Neuronal stem cell (in vitro differentiated cells): ENCODE data around the gene DCAF8L2.

Experiments
- DNase-seq: peaks from one replicate; pipeline ENCODE4 v3.0.0-alpha.2; 2013; ENCODE audit warnings: low spot score
- H2AFZ ChIP-seq: one replicate; pipeline ENCODE4 v1.6.1; 2013; ENCODE audit warnings: mild to moderate bottlenecking, low read length, inconsistent platforms
- H2AK5ac ChIP-seq: 2 replicates; pipeline ENCODE4 v1.6.1; 2013; ENCODE audit warnings: low read depth, mild to moderate bottlenecking, inconsistent platforms, low read length, moderate library complexity, mixed read lengths
- H2BK120ac ChIP-seq: 2 replicates; pipeline ENCODE4 v1.6.1; 2013; ENCODE audit warnings: low read depth, mild to moderate bottlenecking, inconsistent platforms, low read length, moderate library complexity, mixed read lengths
- H2BK12ac ChIP-seq: one replicate; pipeline ENCODE4 v1.6.1; 2013; ENCODE audit warnings: low read length, inconsistent platforms
- H2BK15ac ChIP-seq: 2 replicates; pipeline ENCODE4 v1.6.1; 2013; ENCODE audit warnings: mild to moderate bottlenecking, low read length, inconsistent platforms, mixed read lengths
- H2BK5ac ChIP-seq: one replicate; pipeline ENCODE4 v1.6.1; 2013; ENCODE audit warnings: inconsistent platforms, mild to moderate bottlenecking, low read length, moderate library complexity
- H3K14ac ChIP-seq: one replicate; pipeline ENCODE4 v1.6.1; 2013; ENCODE audit warnings: low read length, inconsistent platforms
- H3K18ac ChIP-seq: 2 replicates; pipeline ENCODE4 v1.6.1; 2013; ENCODE audit warnings: low read length, inconsistent platforms
- H3K23ac ChIP-seq: 2 replicates; pipeline ENCODE4 v1.6.1; 2013; ENCODE audit warnings: low read depth, mild to moderate bottlenecking, mixed read lengths, low read length, inconsistent platforms; ENCODE audit not compliant: poor library complexity
- H3K27ac ChIP-seq: replicated peaks from 3 replicates; pipeline ENCODE4 v1.5.1; 2013; ENCODE audit warnings: low read length, inconsistent platforms
- H3K27me3 ChIP-seq, 3 experiments: 2 replicates each; pipeline ENCODE4 v1.6.1; 2013; ENCODE audit warnings: low read length in 3 of 3, mild to moderate bottlenecking in 2 of 3, inconsistent platforms in 1 of 3, low read depth in 1 of 3, mixed read lengths in 1 of 3, moderate library complexity in 1 of 3; ENCODE audit not compliant: control insufficient read depth in 3 of 3, insufficient read depth in 3 of 3
- H3K36me3 ChIP-seq, 2 donors: replicated peaks in 1 of 2; 2 replicates each; pipeline ENCODE4 v1.6.1; 2013; ENCODE audit warnings: low read length in 2 of 2; ENCODE audit not compliant: control insufficient read depth in 2 of 2, insufficient read depth in 2 of 2
- H3K4ac ChIP-seq: 2 replicates; pipeline ENCODE4 v1.6.1; 2013; ENCODE audit warnings: inconsistent platforms, mild to moderate bottlenecking, low read length, moderate library complexity
- H3K4me1 ChIP-seq, 2 donors: 1 replicate in 1 of 2; 2 replicates in 1 of 2; pipeline ENCODE4 v1.6.1; 2013; ENCODE audit warnings: low read length in 2 of 2, low read depth in 1 of 2; ENCODE audit not compliant: control insufficient read depth in 2 of 2, insufficient read depth in 1 of 2
- H3K4me2 ChIP-seq: one replicate; pipeline ENCODE4 v1.6.1; 2013; ENCODE audit warnings: mild to moderate bottlenecking, low read length, inconsistent platforms; ENCODE audit not compliant: insufficient read depth, poor library complexity, severe bottlenecking
- H3K4me3 ChIP-seq, 2 donors: 2 replicates each; pipeline ENCODE4 v1.5.1; 2013; ENCODE audit warnings: low read length in 2 of 2, mild to moderate bottlenecking in 2 of 2, inconsistent platforms in 1 of 2, moderate library complexity in 1 of 2
- H3K79me1 ChIP-seq: one replicate; pipeline ENCODE4 v1.6.1; 2013; ENCODE audit warnings: low read depth, mild to moderate bottlenecking, inconsistent platforms, low read length, moderate library complexity
- H3K9ac ChIP-seq: one replicate; pipeline ENCODE4 v1.6.1; 2013; ENCODE audit warnings: mild to moderate bottlenecking, low read depth, low read length, inconsistent platforms; ENCODE audit not compliant: poor library complexity
- H3K9me3 ChIP-seq, 2 donors: replicated peaks in 1 of 2; 2 replicates each; pipeline versions ENCODE3 to v1.6.1; 2013; ENCODE audit warnings: low read length in 2 of 2, mild to moderate bottlenecking in 2 of 2, inconsistent platforms in 1 of 2, low read depth in 1 of 2, mixed read lengths in 1 of 2, moderate library complexity in 1 of 2; ENCODE audit not compliant: control insufficient read depth in 2 of 2, insufficient read depth in 1 of 2
- H4K8ac ChIP-seq: one replicate; pipeline ENCODE4 v1.6.1; 2013; ENCODE audit warnings: low read depth, mild to moderate bottlenecking, inconsistent platforms, low read length, moderate library complexity
- H4K91ac ChIP-seq: one replicate; pipeline ENCODE4 v1.6.1; 2013; ENCODE audit warnings: low read length, low read depth, mild to moderate bottlenecking, inconsistent platforms; ENCODE audit not compliant: poor library complexity
- WGBS, 2 donors: extraction: QIAGEN DNeasy Blood & Tissue Kit; methylation state at CpG; one replicate each; pipeline ENCODE4 v1.1.7; 2013; ENCODE audit warnings: missing lambda C conversion rate in 2 of 2, mixed read lengths in 1 of 2; ENCODE audit not compliant: insufficient read length in 2 of 2, insufficient replicate concordance in 1 of 2; ENCODE audit errors: extremely low coverage in 2 of 2; 5-methylcytosine and 5-hydroxymethylcytosine counted together

Gene DCAF8L2

GRCh38 chrX:27656581-27656980 lies 66.4 kb downstream of the DCAF8L2 start:
- no peak overlapping the region for H3K4ac ChIP-seq
- H3K18ac ChIP-seq, result no peak overlapping the region
- no peak overlapping the region for H2AFZ ChIP-seq
- H2BK12ac ChIP-seq, result no peak overlapping the region
- no peak overlapping the region for H3K4me3 ChIP-seq
- no peaks in the 10 kb centered on the region for H3K27me3 ChIP-seq
- H3K23ac ChIP-seq, result no peak overlapping the region
- DNase-seq, result no peak
- no peaks in the 10 kb centered on the region for H3K4me1 ChIP-seq
- H4K8ac ChIP-seq, result no peak overlapping the region
- H2BK5ac ChIP-seq, result no peak overlapping the region
- H4K91ac ChIP-seq, result no peak overlapping the region
- no peaks in the 10 kb centered on the region for H3K36me3 ChIP-seq
- no peak overlapping the region for H3K9ac ChIP-seq
- H3K79me1 ChIP-seq, result no peaks in the 10 kb centered on the region
- no CpG with 5 or more reads among the region's 1 CpG for WGBS, 2 donors
- no peak overlapping the region for H3K27ac ChIP-seq
- no peak overlapping the region for H2BK120ac ChIP-seq
- H3K14ac ChIP-seq, result no peak overlapping the region
- no peak overlapping the region for H2BK15ac ChIP-seq
- H3K4me2 ChIP-seq, result no peak overlapping the region
- no peak overlapping the region for H2AK5ac ChIP-seq
- H3K9me3 ChIP-seq, result no peaks in the 10 kb centered on the region

- Histone ChIP-seq H3K36me3 (no peaks in the 10 kb centered on the region), H2BK5ac (no peak overlapping the region), H2AFZ (no peak overlapping the region), H3K4me1 (no peaks in the 10 kb centered on the region), H3K23ac (no peak overlapping the region), H2BK120ac (no peak overlapping the region), H3K4me3 (no peak overlapping the region), H3K9ac (no peak overlapping the region), H4K8ac (no peak overlapping the region), H2AK5ac (no peak overlapping the region), H3K79me1 (no peaks in the 10 kb centered on the region), H3K9me3 (no peaks in the 10 kb centered on the region), H3K27me3 (no peaks in the 10 kb centered on the region), H2BK15ac (no peak overlapping the region), H3K27ac (no peak overlapping the region), H2BK12ac (no peak overlapping the region), H3K4ac (no peak overlapping the region), H4K91ac (no peak overlapping the region), H3K4me2 (no peak overlapping the region), H3K14ac (no peak overlapping the region), H3K18ac (no peak overlapping the region)
- no peak for DNase-seq
These were observed 70.7 kb downstream of the DCAF8L2 start for GRCh38 chrX:27660878-27661277.

GRCh38 chrX:27671234-27671633 lies 81.1 kb downstream of the DCAF8L2 start:
- H3K4me1 ChIP-seq, result no peaks in the 10 kb centered on the region
- no peaks in the 10 kb centered on the region for H3K27me3 ChIP-seq
- H3K4me3 ChIP-seq, result no peak overlapping the region
- no peak overlapping the region for H3K4me2 ChIP-seq
- H4K91ac ChIP-seq, result no peak overlapping the region
- H3K36me3 ChIP-seq, result no peaks in the 10 kb centered on the region
- H2AK5ac ChIP-seq, result no peak overlapping the region
- no CpG with 5 or more reads among the region's 2 CpGs for WGBS, 2 donors
- no peak overlapping the region for H2BK12ac ChIP-seq
- H2BK120ac ChIP-seq, result no peak overlapping the region
- no peak overlapping the region for H2AFZ ChIP-seq
- no peak overlapping the region for H3K14ac ChIP-seq
- H4K8ac ChIP-seq, result no peak overlapping the region
- H3K9ac ChIP-seq, result no peak overlapping the region
- H2BK5ac ChIP-seq, result no peak overlapping the region
- no peak overlapping the region for H2BK15ac ChIP-seq
- H3K4ac ChIP-seq, result no peak overlapping the region
- no peaks in the 10 kb centered on the region for H3K79me1 ChIP-seq
- no peak overlapping the region for H3K23ac ChIP-seq
- no peak overlapping the region for H3K27ac ChIP-seq
- H3K9me3 ChIP-seq, result no peaks in the 10 kb centered on the region
- no peak for DNase-seq
- no peak overlapping the region for H3K18ac ChIP-seq

- Histone ChIP-seq H3K36me3 (no peaks in the 10 kb centered on the region), H2AFZ (no peak overlapping the region), H2BK15ac (no peak overlapping the region), H2AK5ac (no peak overlapping the region), H3K27ac (no peak overlapping the region), H3K9me3 (no peaks in the 10 kb centered on the region), H3K9ac (no peak overlapping the region), H3K14ac (no peak overlapping the region), H3K4me3 (no peak overlapping the region), H3K4ac (no peak overlapping the region), H3K18ac (no peak overlapping the region), H3K79me1 (no peaks in the 10 kb centered on the region), H2BK12ac (no peak overlapping the region), H3K4me1 (no peaks in the 10 kb centered on the region), H4K8ac (no peak overlapping the region), H4K91ac (no peak overlapping the region), H3K4me2 (no peak overlapping the region), H2BK120ac (no peak overlapping the region), H3K27me3 (no peaks in the 10 kb centered on the region), H3K23ac (no peak overlapping the region), H2BK5ac (no peak overlapping the region)
- WGBS, 2 donors, result no CpG with 5 or more reads among the region's 4 CpGs
- no peak for DNase-seq
These were observed 84.3 kb downstream of the DCAF8L2 start for GRCh38 chrX:27674491-27674890.
